Panc1 (cell line): ENCODE measurements around the gene CYRIA. TPM values are rescaled to one million over a fixed set of nuclear protein-coding genes. Genes with fewer than 3 reads are reported as not detected.

ENCODE experiments used
- ATAC-seq: fragments of 200-7000 bp; cut with Tn5 transposase; 2 replicates; pipeline ENCODE4 v1.9.1; 2020; ENCODE audit warnings: mild to moderate bottlenecking, moderate library complexity
- BruUV-seq: library from RNA; stranded (reverse); fragments of 400-500 nt; replicated peaks from 2 replicates; lab custom pipeline; 2021; lab: Mats Ljungman, UMichigan
- CTCF ChIA-PET: fragments of 300-600 bp; sonication (Branson Sonifier 250); formaldehyde crosslinking; loops from one replicate; lab custom pipeline; 2022; ENCODE audit warnings: antibody characterized with exemption; lab: Charles Lee
- POLR2A ChIA-PET: fragments of 300-600 bp; sonication (Branson Sonifier 250); formaldehyde crosslinking; loops from one replicate; lab custom pipeline; 2022; ENCODE audit warnings: antibody characterized with exemption; lab: Charles Lee
- DNase-seq: peaks from one replicate; pipeline ENCODE4 v3.0.0-alpha.2; 2010; ENCODE audit warnings: low read depth, low spot score
- H3K27ac ChIP-seq: 2 replicates; pipeline ENCODE4 v1.5.1; 2011; ENCODE audit warnings: mild to moderate bottlenecking, low read length, inconsistent platforms
- H3K27me3 ChIP-seq: fragments of 200-500 bp; sonication (Bioruptor generic); 2 replicates; pipeline ENCODE4 v1.6.0; 2014; ENCODE audit warnings: low read length, inconsistent platforms; ENCODE audit not compliant: control insufficient read depth, insufficient read depth
- H3K36me3 ChIP-seq: fragments of 200-500 bp; sonication (Bioruptor generic); 2 replicates; pipeline ENCODE4 v1.5.1; 2014; ENCODE audit warnings: inconsistent platforms, mild to moderate bottlenecking, low read length, moderate library complexity; ENCODE audit not compliant: control insufficient read depth, insufficient read depth
- H3K4me1 ChIP-seq: 2 replicates; pipeline ENCODE4 v1.5.1; 2011; ENCODE audit warnings: inconsistent platforms, mild to moderate bottlenecking, low read length, moderate library complexity; ENCODE audit not compliant: control insufficient read depth, insufficient read depth
- H3K4me3 ChIP-seq, 2 experiments: 2 replicates each; pipeline ENCODE4 v1.5.1; 2011 to 2012; ENCODE audit warnings: low read depth in 2 of 2, low read length in 2 of 2, mild to moderate bottlenecking in 2 of 2, inconsistent platforms in 1 of 2, moderate library complexity in 1 of 2
- H3K9me3 ChIP-seq: fragments of 200-500 bp; sonication (Bioruptor generic); 2 replicates; pipeline ENCODE4 v1.5.1; 2014; ENCODE audit warnings: low read depth, mild to moderate bottlenecking, inconsistent platforms, low read length, moderate library complexity; ENCODE audit not compliant: control insufficient read depth, insufficient read depth
- CTCF ChIP-seq: fragments of 450-650 bp; IDR thresholded peaks from 2 replicates; pipeline ENCODE4 v1.5.1; 2017; ENCODE audit warnings: mild to moderate bottlenecking
- POLR2AphosphoS5 ChIP-seq: IDR thresholded peaks from 2 replicates; pipeline ENCODE4 v1.6.1; 2012; ENCODE audit warnings: mild to moderate bottlenecking, low read depth, low read length, moderate library complexity
- REST ChIP-seq, 2 experiments: IDR thresholded peaks; 2 replicates each; pipeline ENCODE4 v1.6.1; 2011 to 2012; ENCODE audit warnings: low read depth in 2 of 2, control low read depth in 1 of 2, low read length in 1 of 2, mild to moderate bottlenecking in 1 of 2, moderate library complexity in 1 of 2; ENCODE audit not compliant: insufficient read depth in 1 of 2
- SIN3A ChIP-seq: IDR thresholded peaks from 2 replicates; pipeline ENCODE4 v1.6.1; 2012; ENCODE audit warnings: low read depth, mild to moderate bottlenecking, low read length, moderate library complexity, borderline replicate concordance; ENCODE audit not compliant: insufficient read depth
- TCF7L2 ChIP-seq: IDR thresholded peaks from 2 replicates; pipeline ENCODE4 v1.6.1; 2011; ENCODE audit warnings: mild to moderate bottlenecking, low read depth, low read length, inconsistent platforms
- in situ Hi-C: cut with HindIII; loops from 2 replicates; pipeline ENCODE4 v1.10.0; 2016; ENCODE audit warnings: low sequenced_read_pairs, low pct_unique_long_range_greater_than_20kb
- intact Hi-C: fragments of 100-400 bp; cut with micrococcal nuclease; formaldehyde crosslinking; loops from one replicate; pipeline ENCODE4 v1.10.0; 2022; ENCODE audit not compliant: unreplicated experiment
- total RNA-seq: library from RNA; stranded (reverse); gene quantifications from one replicate; pipeline ENCODE4 v1.2.1, GENCODE V29; 2021; ENCODE audit not compliant: unreplicated experiment

The CYRIA gene
- total RNA-seq, 1 experiment from 2014 or later, result 0.13 TPM

- ChIA-PET POLR2A (interaction anchor here (0.8 kb wide), 1 partner anchor 410 kb away, joined by 3 read pairs; no protein-coding TSS in a partner anchor), CTCF (no interaction called here)
- Histone ChIP-seq H3K36me3 (no peaks in the 10 kb centered on the region), H3K4me3 (no peak overlapping the region), H3K4me1 (no peaks in the 10 kb centered on the region), H3K9me3 (no peaks in the 10 kb centered on the region), H3K27ac (no peak overlapping the region), H3K27me3 (no peaks in the 10 kb centered on the region)
- no peak for DNase-seq
- intact Hi-C loops, result no loop called here
- ATAC-seq, result no peak
- TF ChIP-seq POLR2AphosphoS5, result no peak
- no peak for TF ChIP-seq SIN3A
- no peak for TF ChIP-seq REST (IDR thresholded peaks at IDR 0.05; ENCODE audit: insufficient read depth in 1 of 2, low read depth in 2 of 2, low read length in 1 of 2)
- TF ChIP-seq TCF7L2, result no peak
- no peak for TF ChIP-seq CTCF
- no TSS peak for BruUV-seq
- in situ Hi-C loops, result no loop called here
Observed at GRCh38 chr2:16623031-16623430, 42.6 kb downstream of the CYRIA start.

GRCh38 chr2:16622399-16622968, 43.1 kb downstream of the CYRIA start:
- CTCF ChIA-PET, result interaction anchor here (0.6 kb wide), 1 partner anchor 1048 kb away, joined by 3 read pairs; no protein-coding TSS in a partner anchor
- POLR2A ChIA-PET, result interaction anchor here (0.8 kb wide), 1 partner anchor 411 kb away, joined by 3 read pairs; no protein-coding TSS in a partner anchor
- H3K27ac ChIP-seq, result no peak overlapping the region
- ATAC-seq (no peak), DNase-seq (no peak)
- TF ChIP-seq CTCF, result no peak
- no peak for TF ChIP-seq REST (IDR thresholded peaks at IDR 0.05; ENCODE audit: insufficient read depth in 1 of 2, low read depth in 2 of 2, low read length in 1 of 2)
- TF ChIP-seq POLR2AphosphoS5, result no peak
- no peak for TF ChIP-seq TCF7L2
- TF ChIP-seq SIN3A, result no peak
- no peaks in the 10 kb centered on the region for H3K4me1 ChIP-seq
- no TSS peak for BruUV-seq
- H3K27me3 ChIP-seq, result no peaks in the 10 kb centered on the region
- H3K36me3 ChIP-seq, result no peaks in the 10 kb centered on the region
- in situ Hi-C loops, result no loop called here
- H3K9me3 ChIP-seq, result no peaks in the 10 kb centered on the region
- no peak overlapping the region for H3K4me3 ChIP-seq
- intact Hi-C loops, result no loop called here
